ENCODE data around the gene RNF115. TPM values are rescaled to one million over a fixed set of nuclear protein-coding genes. Genes with fewer than 3 reads are reported as not detected.

Gene RNF115
- total and polyA plus RNA-seq, 2 of the 8 experiments (the other 6 are each of a cell fraction or from before 2014, with no cell fraction given): 4.7 to 10.8 TPM

DNA sequence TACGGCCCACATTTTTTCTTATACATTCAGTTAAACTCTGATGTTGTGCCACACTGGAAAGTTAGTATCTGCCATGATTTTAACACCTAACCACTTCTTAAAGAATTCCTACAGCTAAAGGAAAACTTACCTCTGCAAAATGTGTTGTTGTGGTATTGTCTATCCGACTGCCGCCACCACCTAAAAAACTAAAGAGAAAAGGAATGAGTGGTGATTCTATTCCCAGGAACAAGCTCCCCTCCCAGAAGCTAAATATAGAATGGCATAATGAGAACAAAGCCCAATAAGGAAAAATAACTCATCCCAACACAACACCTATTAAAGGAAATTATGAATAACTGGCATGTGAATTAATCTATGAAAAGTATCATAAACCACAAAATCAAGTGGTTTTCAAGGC, 39.5 kb downstream of the RNF115 start (continued):
- no peak for TF ChIP-seq TAF1 (IDR thresholded peaks at IDR 0.05; ENCODE audit: low read depth, low read length)
- TF ChIP-seq HDAC2 (IDR thresholded peaks at IDR 0.05; ENCODE audit: borderline replicate concordance in 1 of 2, low read depth in 2 of 2, low read length in 2 of 2): no peak
- no peak for TF ChIP-seq KDM4A (IDR thresholded peaks at IDR 0.05; ENCODE audit: low read depth, low read length, severe bottlenecking)
- no peak for TF ChIP-seq CBX8 (IDR thresholded peaks at IDR 0.05; ENCODE audit: borderline replicate concordance, low read depth, low read length)
- TF ChIP-seq POLR2A (IDR thresholded peaks at IDR 0.05; ENCODE audit: control extremely low read depth in 1 of 2, low read depth in 2 of 2, low read length in 2 of 2): no peak
- no peak for TF ChIP-seq GABPA (IDR thresholded peaks at IDR 0.05; ENCODE audit: borderline replicate concordance, insufficient read depth, low read length)
- no peak for TF ChIP-seq EZH2 (IDR thresholded peaks at IDR 0.05; ENCODE audit: low read depth, low read length, severe bottlenecking)
- TF ChIP-seq CHD2 (IDR thresholded peaks at IDR 0.05; ENCODE audit: low read length): no peak

Data from H1 (cell line).